A549 (cell line): ENCODE measurements around the gene PRMT5. TPM values are rescaled to one million over a fixed set of nuclear protein-coding genes. Genes with fewer than 3 reads are reported as not detected.
"Not testable (repeated sequence)": the region's sequence is repeated elsewhere in the genome, so short reads cannot be mapped to it uniquely, and the experiment has no call there.

Experiments
- ATAC-seq, 2 experiments: fragments of 200-7000 bp in 1 of 2; fragments of >200 bp in 1 of 2; cut with Nextera tagmentation in 1 of 2; cut with Tn5 transposase in 1 of 2; 3 replicates each; pipeline versions ENCODE4 v1.8.0 to v1.9.1; 2018 to 2020; ENCODE audit warnings: mild to moderate bottlenecking in 1 of 2, moderate library complexity in 1 of 2
- CTCF ChIA-PET: fragments of 300-600 bp; sonication (Branson Sonifier 250); formaldehyde crosslinking; extraction: SDS; loops from one replicate; lab custom pipeline; 2021; ENCODE audit warnings: antibody characterized with exemption, inconsistent platforms; lab: Yijun Ruan, JAX
- POLR2A ChIA-PET: fragments of 350-600 bp; formaldehyde crosslinking; extraction: SDS; loops from one replicate; lab custom pipeline; 2021; ENCODE audit warnings: antibody characterized with exemption, inconsistent platforms; lab: Yijun Ruan, JAX
- DNase-seq, 2 experiments: peaks; one replicate each; pipeline versions ENCODE4 v3.0.0 to v3.0.0-alpha.2; 2011 to 2016; ENCODE audit warnings: low read depth in 1 of 2, low spot score in 1 of 2
- FAIRE-seq: peaks from 2 replicates; lab custom pipeline; 2011; peaks lifted over from hg19 to GRCh38; lab: Jason Lieb, UNC
- H3K27ac ChIP-seq, 2 experiments: fragments of >200 bp; sonication (Bioruptor Twin); formaldehyde crosslinking; 3 replicates each; pipeline ENCODE4 v1.5.1; 2016 to 2017
- H3K4me1 ChIP-seq: fragments of >200 bp; sonication (Bioruptor Twin); formaldehyde crosslinking; 3 replicates; pipeline ENCODE4 v1.6.1; 2016
- H3K4me2 ChIP-seq: fragments of >200 bp; sonication (Bioruptor Twin); formaldehyde crosslinking; 3 replicates; pipeline ENCODE4 v1.6.1; 2016
- H3K4me3 ChIP-seq: fragments of >200 bp; sonication (Bioruptor Twin); formaldehyde crosslinking; 3 replicates; pipeline ENCODE4 v1.5.1; 2016
- H3K9me3 ChIP-seq: fragments of >200 bp; sonication (Bioruptor Twin); formaldehyde crosslinking; 3 replicates; pipeline ENCODE4 v1.6.1; 2016
- BCL3 ChIP-seq: fragments of >200 bp; sonication (Bioruptor Twin); formaldehyde crosslinking; IDR thresholded peaks from 3 replicates; pipeline ENCODE4 v1.6.1; 2016
- BHLHE40 ChIP-seq: IDR thresholded peaks from 2 replicates; pipeline ENCODE4 v1.6.1; 2012; ENCODE audit warnings: low read depth, low read length, inconsistent platforms
- CEBPB ChIP-seq, 2 experiments: fragments of >200 bp in 1 of 2; sonication (Bioruptor Twin) in 1 of 2; formaldehyde crosslinking in 1 of 2; IDR thresholded peaks; 2 replicates each; pipeline ENCODE4 v1.6.1; 2012 to 2016
- CHD4 ChIP-seq: fragments of 200-600 bp; sonication (generic); IDR thresholded peaks from 2 replicates; pipeline ENCODE4 v1.6.1; 2016; ENCODE audit warnings: antibody characterized with exemption, mild to moderate bottlenecking, borderline replicate concordance
- EHF ChIP-seq: fragments of 250-450 bp; sonication (Bioruptor Pico); IDR thresholded peaks from 2 replicates; pipeline ENCODE4 v1.5.0; 2020; ENCODE audit warnings: mild to moderate bottlenecking
- EHMT2 ChIP-seq: fragments of 200-600 bp; sonication (generic); IDR thresholded peaks from 2 replicates; pipeline ENCODE4 v1.6.1; 2016; ENCODE audit warnings: antibody characterized with exemption, low read depth, mild to moderate bottlenecking, moderate library complexity
- HDAC2 ChIP-seq: fragments of 200-600 bp; sonication (generic); IDR thresholded peaks from 2 replicates; pipeline ENCODE4 v1.6.1; 2016
- HES2 ChIP-seq: fragments of >200 bp; sonication (Bioruptor Twin); formaldehyde crosslinking; IDR thresholded peaks from 2 replicates; pipeline ENCODE4 v1.6.1; 2016
- HMGXB4 ChIP-seq: fragments of 250-450 bp; sonication (Bioruptor Pico); IDR thresholded peaks from 2 replicates; pipeline ENCODE4 v1.5.0; 2021; ENCODE audit warnings: mild to moderate bottlenecking, moderate library complexity, borderline replicate concordance
- KDM5A ChIP-seq: fragments of 200-600 bp; sonication (generic); IDR thresholded peaks from 2 replicates; pipeline ENCODE4 v1.6.1; 2016; ENCODE audit warnings: antibody characterized with exemption, mild to moderate bottlenecking
- NPAS2 ChIP-seq: fragments of 250-450 bp; sonication (Bioruptor Pico); IDR thresholded peaks from 2 replicates; pipeline ENCODE4 v1.8.0; 2022; ENCODE audit warnings: mild to moderate bottlenecking, moderate library complexity, borderline replicate concordance
- PHF8 ChIP-seq: fragments of 200-600 bp; sonication (generic); IDR thresholded peaks from 2 replicates; pipeline ENCODE4 v1.6.1; 2016; ENCODE audit warnings: low read depth, mild to moderate bottlenecking, antibody characterized with exemption, moderate library complexity, borderline replicate concordance
- RAD21 ChIP-seq, 2 experiments: fragments of >200 bp in 1 of 2; sonication (Bioruptor Twin) in 1 of 2; formaldehyde crosslinking in 1 of 2; IDR thresholded peaks in 1 of 2; conservative IDR thresholded peaks in 1 of 2; 2 replicates in 1 of 2; 3 replicates in 1 of 2; pipeline ENCODE4 v1.6.1; 2012 to 2018; ENCODE audit warnings: inconsistent platforms in 1 of 2
- RARB ChIP-seq: fragments of 250-450 bp; sonication (Bioruptor Pico); IDR thresholded peaks from 2 replicates; pipeline ENCODE4 v1.8.0; 2021; ENCODE audit warnings: mild to moderate bottlenecking, moderate library complexity
- TFCP2L1 ChIP-seq: fragments of 250-450 bp; sonication (Bioruptor Pico); IDR thresholded peaks from 2 replicates; pipeline ENCODE4 v1.5.0; 2021; ENCODE audit warnings: mild to moderate bottlenecking
- TP53 ChIP-seq: fragments of 250-450 bp; sonication (Bioruptor Pico); IDR thresholded peaks from 2 replicates; pipeline ENCODE4 v1.5.0; 2021; ENCODE audit warnings: mild to moderate bottlenecking, moderate library complexity
- ZC3H11A ChIP-seq: fragments of 450-650 bp; IDR thresholded peaks from 2 replicates; pipeline ENCODE4 v1.6.1; 2014; ENCODE audit warnings: antibody characterized with exemption, mild to moderate bottlenecking
- WGBS: methylation state at CpG from one replicate; pipeline ENCODE4 v1.1.6; 2017; ENCODE audit errors: missing lambda C conversion rate; 5-methylcytosine and 5-hydroxymethylcytosine counted together
- polyA plus RNA-seq, 4 experiments: library from polyadenylated mRNA; depleted of rRNA in 3 of 4; stranded (reverse); fragments of >200 nt; fragmentation: RNase III in 1 of 4; extraction: RNeasy Plus Mini Kit Qiagen cat#74134 plus additional on column Dnase treatment in 1 of 4; gene quantifications; 2 replicates in 3 of 4; 3 replicates in 1 of 4; pipeline ENCODE4 v1.2.3, GENCODE V29; 2011 to 2017
- TF ChIP-seq, protein P1 (sequence below): fragments of 250-450 bp; sonication (Bioruptor Pico); IDR thresholded peaks from 2 replicates; pipeline ENCODE4 v1.5.0; 2020; ENCODE audit warnings: low read depth, mild to moderate bottlenecking, moderate library complexity

The PRMT5 gene
- polyA plus RNA-seq, 2 of the 4 experiments (the other 2 are of a cell fraction) = 188 to 214 TPM

DNA sequence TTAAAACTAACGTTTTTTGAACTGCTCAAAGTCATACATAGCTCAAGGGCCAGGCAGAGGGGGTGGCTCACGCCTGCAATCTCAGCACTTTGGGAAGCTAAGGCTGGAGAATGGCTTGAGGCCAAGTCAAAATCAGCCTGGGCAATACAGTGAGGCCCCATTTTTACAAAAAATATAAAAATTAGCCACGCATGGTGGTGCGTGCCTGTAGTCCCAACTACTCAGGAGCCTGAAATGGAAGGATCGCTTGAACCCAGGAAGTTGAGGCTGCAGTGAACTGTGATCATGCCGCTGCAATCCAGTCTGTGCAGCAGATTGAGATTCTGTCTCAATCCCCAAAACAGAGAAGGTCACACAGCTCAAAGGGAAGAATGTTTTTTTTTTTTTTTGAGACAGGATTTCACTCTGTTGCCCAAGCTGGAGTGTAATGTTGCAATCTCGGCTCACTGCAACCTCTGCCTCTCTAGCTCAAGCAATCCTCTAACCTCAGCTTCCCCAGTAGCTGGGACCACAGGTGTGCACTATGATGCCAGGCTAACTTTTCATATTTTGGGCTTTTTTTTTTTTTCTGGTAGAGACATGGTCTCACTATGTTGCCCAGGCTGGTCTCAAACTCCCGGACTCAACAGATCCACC, 13.2 kb downstream of the PRMT5 start:
- 86% methylated on average over 8 of the region's 8 CpGs for WGBS
- CTCF ChIA-PET = interaction anchor here (0.6 to 14.6 kb wide), 8 partner anchors 10 to 359 kb away, joined by 3 to 118 read pairs (median 4); no protein-coding TSS in a partner anchor
- TF ChIP-seq CEBPB (IDR thresholded peaks at IDR 0.05) = peak; percentile 22 to 29; a peak in 1 of 4 replicates
- no peak for TF ChIP-seq KDM5A
- H3K27ac ChIP-seq = no peak overlapping the region
- DNase-seq (no peak), FAIRE-seq (no peak), ATAC-seq (no peak)
- POLR2A ChIA-PET = interaction anchor here (0.6 to 0.7 kb wide), 3 partner anchors 37 to 406 kb away, joined by 3 to 7 read pairs (median 3); no protein-coding TSS in a partner anchor
- H3K4me1 ChIP-seq = peaks cover 8% of the 10 kb centered on the region
- H3K4me3 ChIP-seq = no peak overlapping the region
- H3K9me3 ChIP-seq = no peaks in the 10 kb centered on the region
- H3K4me2 ChIP-seq = no peak overlapping the region

GRCh38 chr14:22914836-22915235, 14.3 kb downstream of the PRMT5 start:
- H3K27ac ChIP-seq, H3K4me2 ChIP-seq, H3K9me3 ChIP-seq, DNase-seq, H3K4me3 ChIP-seq, H3K4me1 ChIP-seq, POLR2A ChIA-PET, FAIRE-seq, ATAC-seq: not testable (repeated sequence)
- CTCF ChIA-PET = interaction anchor here (0.6 to 14.6 kb wide), 5 partner anchors 9 to 358 kb away, joined by 3 to 118 read pairs (median 4); no protein-coding TSS in a partner anchor
- 97% methylated on average over 3 of the region's 4 CpGs for WGBS

- H3K4me3 ChIP-seq = no peak overlapping the region
- POLR2A ChIA-PET = no interaction called here
- ATAC-seq = no peak
- H3K27ac ChIP-seq = no peak overlapping the region
- WGBS = 85% methylated on average over 5 of the region's 5 CpGs
- CTCF ChIA-PET = interaction anchor here (1.2 to 14.6 kb wide), 5 partner anchors 10 to 56 kb away, joined by 3 to 118 read pairs (median 4); no protein-coding TSS in a partner anchor
- H3K9me3 ChIP-seq = no peaks in the 10 kb centered on the region
- TF ChIP-seq EHF (CRISPR knock-in tag) (no peak), HMGXB4 (no peak), BHLHE40 (no peak), BCL3 (no peak), EHMT2 (no peak), NPAS2 (CRISPR knock-in tag) (no peak), TFCP2L1 (CRISPR knock-in tag) (no peak), CHD4 (no peak), RARB (CRISPR knock-in tag) (no peak), KDM5A (no peak), PHF8 (no peak), HES2 (no peak), TP53 (CRISPR knock-in tag) (no peak), ZC3H11A (no peak), HDAC2 (no peak), RAD21 (conservative IDR thresholded peaks at IDR 0.05 in 1 of 2, IDR thresholded peaks at IDR 0.05 in 1 of 2) (no peak)
- TF ChIP-seq, protein P1, sequence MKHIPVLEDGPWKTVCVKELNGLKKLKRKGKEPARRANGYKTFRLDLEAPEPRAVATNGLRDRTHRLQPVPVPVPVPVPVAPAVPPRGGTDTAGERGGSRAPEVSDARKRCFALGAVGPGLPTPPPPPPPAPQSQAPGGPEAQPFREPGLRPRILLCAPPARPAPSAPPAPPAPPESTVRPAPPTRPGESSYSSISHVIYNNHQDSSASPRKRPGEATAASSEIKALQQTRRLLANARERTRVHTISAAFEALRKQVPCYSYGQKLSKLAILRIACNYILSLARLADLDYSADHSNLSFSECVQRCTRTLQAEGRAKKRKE = no peak
- no peaks in the 10 kb centered on the region for H3K4me1 ChIP-seq
- H3K4me2 ChIP-seq = no peak overlapping the region
- FAIRE-seq = no peak
- no peak for DNase-seq
Measured at GRCh38 chr14:22910916-22911315, 18.3 kb downstream of the PRMT5 start.
